Gastroesophageal sphincter (tissue), 3 donors: ENCODE measurements around the gene SLIT3.

Source experiments
- CTCF ChIP-seq, 4 experiments: fragments of 200-600 bp in 2 of 4; fragments of 450-650 bp in 2 of 4; sonication (generic) in 1 of 4; IDR thresholded peaks; one replicate each; pipeline ENCODE4 v1.5.1; 2017 to 2019; ENCODE audit warnings: antibody characterized with exemption in 4 of 4, mild to moderate bottlenecking in 2 of 4, moderate library complexity in 2 of 4
- EP300 ChIP-seq: sonication (generic); formaldehyde crosslinking; IDR thresholded peaks from one replicate; pipeline ENCODE4 v1.6.1; 2017; ENCODE audit warnings: antibody characterized with exemption, mild to moderate bottlenecking
- POLR2A ChIP-seq, 2 donors: fragments of 450-650 bp; IDR thresholded peaks; one replicate each; pipeline ENCODE4 v1.6.1; 2017; ENCODE audit warnings: antibody characterized with exemption in 2 of 2, mild to moderate bottlenecking in 2 of 2, moderate library complexity in 1 of 2

GRCh38 chr5:168870910-168871309 lies 430.0 kb downstream of the SLIT3 start:
- TF ChIP-seq CTCF (IDR thresholded peaks at IDR 0.05) (no peak), EP300 (no peak), POLR2A (IDR thresholded peaks at IDR 0.05) (no peak)
